Uterus (tissue), 2 donors: ENCODE measurements around the gene GPR155.

ENCODE experiments used
- POLR2A ChIP-seq, 2 donors: fragments of 450-650 bp; IDR thresholded peaks; one replicate each; pipeline ENCODE4 v1.6.1; 2016; ENCODE audit warnings: antibody characterized with exemption in 2 of 2, mild to moderate bottlenecking in 1 of 2, moderate library complexity in 1 of 2
- TF ChIP-seq, protein P1 (sequence below), 4 experiments: fragments of 200-600 bp in 2 of 4; fragments of 450-650 bp in 2 of 4; sonication (generic) in 2 of 4; IDR thresholded peaks; one replicate each; pipeline ENCODE4 v1.5.1; 2016 to 2019; ENCODE audit warnings: antibody characterized with exemption in 4 of 4, mild to moderate bottlenecking in 2 of 4, moderate library complexity in 1 of 4

DNA sequence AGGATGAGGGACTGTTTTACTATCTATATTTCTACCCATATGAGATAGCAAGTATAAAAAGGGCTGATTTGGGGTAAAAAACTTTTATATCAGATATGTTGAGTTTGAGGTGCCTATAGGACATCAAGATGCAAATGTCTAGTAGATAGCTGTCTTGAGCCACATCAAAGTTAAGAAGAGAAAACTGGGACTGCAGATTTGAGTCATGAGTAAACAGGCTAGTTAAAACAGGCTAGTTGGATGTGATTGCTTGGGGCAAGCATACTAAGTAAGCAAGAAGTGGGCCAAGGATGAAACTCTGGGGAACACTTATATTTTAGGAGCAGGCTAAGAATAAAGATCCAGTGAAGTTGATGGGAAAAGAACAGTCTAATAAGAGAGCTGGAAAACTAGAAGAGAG, 94.1 kb downstream of the GPR155 start:
- TF ChIP-seq, protein P1, sequence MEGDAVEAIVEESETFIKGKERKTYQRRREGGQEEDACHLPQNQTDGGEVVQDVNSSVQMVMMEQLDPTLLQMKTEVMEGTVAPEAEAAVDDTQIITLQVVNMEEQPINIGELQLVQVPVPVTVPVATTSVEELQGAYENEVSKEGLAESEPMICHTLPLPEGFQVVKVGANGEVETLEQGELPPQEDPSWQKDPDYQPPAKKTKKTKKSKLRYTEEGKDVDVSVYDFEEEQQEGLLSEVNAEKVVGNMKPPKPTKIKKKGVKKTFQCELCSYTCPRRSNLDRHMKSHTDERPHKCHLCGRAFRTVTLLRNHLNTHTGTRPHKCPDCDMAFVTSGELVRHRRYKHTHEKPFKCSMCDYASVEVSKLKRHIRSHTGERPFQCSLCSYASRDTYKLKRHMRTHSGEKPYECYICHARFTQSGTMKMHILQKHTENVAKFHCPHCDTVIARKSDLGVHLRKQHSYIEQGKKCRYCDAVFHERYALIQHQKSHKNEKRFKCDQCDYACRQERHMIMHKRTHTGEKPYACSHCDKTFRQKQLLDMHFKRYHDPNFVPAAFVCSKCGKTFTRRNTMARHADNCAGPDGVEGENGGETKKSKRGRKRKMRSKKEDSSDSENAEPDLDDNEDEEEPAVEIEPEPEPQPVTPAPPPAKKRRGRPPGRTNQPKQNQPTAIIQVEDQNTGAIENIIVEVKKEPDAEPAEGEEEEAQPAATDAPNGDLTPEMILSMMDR (IDR thresholded peaks at IDR 0.05): no peak
- TF ChIP-seq POLR2A (IDR thresholded peaks at IDR 0.05): no peak
